ENCODE data around the gene USP51.

DNA sequence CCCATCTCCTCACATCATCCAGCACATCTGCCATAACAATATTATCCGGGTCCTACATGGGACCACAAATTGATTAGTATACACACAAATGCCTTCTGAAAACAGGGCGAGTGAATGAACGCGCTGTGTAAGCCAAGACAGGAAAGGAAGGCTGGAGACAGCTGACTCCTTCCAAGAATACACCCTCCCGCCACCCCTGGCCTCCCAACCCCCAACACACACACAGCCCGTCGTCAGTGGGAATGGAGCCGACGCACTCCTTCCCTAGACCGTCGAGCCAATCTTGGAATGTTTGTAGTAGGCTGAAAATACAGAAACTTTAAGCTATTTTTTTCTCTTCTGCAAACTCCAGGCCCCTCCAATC lies 38.0 kb downstream of the USP51 start:
- TF ChIP-seq, protein P1, sequence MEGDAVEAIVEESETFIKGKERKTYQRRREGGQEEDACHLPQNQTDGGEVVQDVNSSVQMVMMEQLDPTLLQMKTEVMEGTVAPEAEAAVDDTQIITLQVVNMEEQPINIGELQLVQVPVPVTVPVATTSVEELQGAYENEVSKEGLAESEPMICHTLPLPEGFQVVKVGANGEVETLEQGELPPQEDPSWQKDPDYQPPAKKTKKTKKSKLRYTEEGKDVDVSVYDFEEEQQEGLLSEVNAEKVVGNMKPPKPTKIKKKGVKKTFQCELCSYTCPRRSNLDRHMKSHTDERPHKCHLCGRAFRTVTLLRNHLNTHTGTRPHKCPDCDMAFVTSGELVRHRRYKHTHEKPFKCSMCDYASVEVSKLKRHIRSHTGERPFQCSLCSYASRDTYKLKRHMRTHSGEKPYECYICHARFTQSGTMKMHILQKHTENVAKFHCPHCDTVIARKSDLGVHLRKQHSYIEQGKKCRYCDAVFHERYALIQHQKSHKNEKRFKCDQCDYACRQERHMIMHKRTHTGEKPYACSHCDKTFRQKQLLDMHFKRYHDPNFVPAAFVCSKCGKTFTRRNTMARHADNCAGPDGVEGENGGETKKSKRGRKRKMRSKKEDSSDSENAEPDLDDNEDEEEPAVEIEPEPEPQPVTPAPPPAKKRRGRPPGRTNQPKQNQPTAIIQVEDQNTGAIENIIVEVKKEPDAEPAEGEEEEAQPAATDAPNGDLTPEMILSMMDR (IDR thresholded peaks at IDR 0.05): no peak
- TF ChIP-seq SIN3A (IDR thresholded peaks at IDR 0.05; ENCODE audit: borderline replicate concordance, insufficient read depth, low read depth, low read length) (no peak), POLR2AphosphoS5 (IDR thresholded peaks at IDR 0.05; ENCODE audit: low read depth, low read length) (no peak)

Measured in Panc1 (cell line).